Measurements from ENCODE around the gene PTP4A1.
A peak's percentile ranks its signal among the peaks of the same experiment; 100 is the strongest.

PTP4A1 gene

GRCh38 chr6:63530991-63531390 lies 41.3 kb upstream of the PTP4A1 start:
- Histone ChIP-seq H3K9ac (ENCODE audit: low read length) (no peak overlapping the region), H3K79me2 (ENCODE audit: low read length) (no peaks in the 10 kb centered on the region), H3K27me3 (ENCODE audit: low read depth, low read length) (peaks cover 20% of the 10 kb centered on the region), H4K20me1 (ENCODE audit: insufficient read depth, low read length) (no peaks in the 10 kb centered on the region), H3K4me3 (ENCODE audit: low read length) (no peak overlapping the region), H3K27ac (ENCODE audit: low read length) (no peak overlapping the region), H3K36me3 (replicated peaks; ENCODE audit: low read depth, low read length) (no peaks in the 10 kb centered on the region), H3K9me3 (ENCODE audit: insufficient read depth, low read length) (no peaks in the 10 kb centered on the region), H3K4me2 (ENCODE audit: low read length) (no peak overlapping the region), H3K4me1 (ENCODE audit: low read length) (peaks cover 18% of the 10 kb centered on the region), H2AFZ (ENCODE audit: low read depth, low read length) (no peak overlapping the region)
- TF ChIP-seq CTCF (IDR thresholded peaks at IDR 0.05; ENCODE audit: low read depth, low read length) (no peak), EZH2phosphoT487 (IDR thresholded peaks at IDR 0.05; ENCODE audit: low read depth) (no peak)

- Histone ChIP-seq H3K27me3 (ENCODE audit: low read depth, low read length) (peaks cover 9% of the 10 kb centered on the region), H3K79me2 (ENCODE audit: low read length) (no peaks in the 10 kb centered on the region), H3K4me3 (ENCODE audit: low read length) (no peak overlapping the region), H4K20me1 (ENCODE audit: insufficient read depth, low read length) (no peaks in the 10 kb centered on the region), H3K4me2 (ENCODE audit: low read length) (no peak overlapping the region), H2AFZ (ENCODE audit: low read depth, low read length) (no peak overlapping the region), H3K27ac (ENCODE audit: low read length) (no peak overlapping the region), H3K9ac (ENCODE audit: low read length) (no peak overlapping the region), H3K9me3 (ENCODE audit: insufficient read depth, low read length) (no peaks in the 10 kb centered on the region), H3K4me1 (ENCODE audit: low read length) (peaks cover 22% of the 10 kb centered on the region), H3K36me3 (replicated peaks; ENCODE audit: low read depth, low read length) (no peaks in the 10 kb centered on the region)
- TF ChIP-seq EZH2phosphoT487 (IDR thresholded peaks at IDR 0.05; ENCODE audit: low read depth) (no peak), CTCF (IDR thresholded peaks at IDR 0.05; ENCODE audit: low read depth, low read length) (no peak)
Observed at GRCh38 chr6:63533026-63533425, 39.3 kb upstream of the PTP4A1 start.

GRCh38 chr6:63533952-63534351 lies 38.3 kb upstream of the PTP4A1 start:
- peaks cover 6% of the 10 kb centered on the region; the same call in 1 of the 2 replicates for H3K27me3 ChIP-seq (ENCODE audit: low read depth, low read length)
- TF ChIP-seq CTCF (IDR thresholded peaks at IDR 0.05; ENCODE audit: low read depth, low read length): no peak
- no peak for TF ChIP-seq EZH2phosphoT487 (IDR thresholded peaks at IDR 0.05; ENCODE audit: low read depth)
- H3K9me3 ChIP-seq (ENCODE audit: insufficient read depth, low read length): no peaks in the 10 kb centered on the region
- no peak overlapping the region for H3K27ac ChIP-seq (ENCODE audit: low read length)
- no peak overlapping the region for H3K4me3 ChIP-seq (ENCODE audit: low read length)
- H3K79me2 ChIP-seq (ENCODE audit: low read length): no peaks in the 10 kb centered on the region
- no peaks in the 10 kb centered on the region for H4K20me1 ChIP-seq (ENCODE audit: insufficient read depth, low read length)
- H3K4me1 ChIP-seq (ENCODE audit: low read length): peaks cover 22% of the 10 kb centered on the region
- no peaks in the 10 kb centered on the region for H3K36me3 ChIP-seq (replicated peaks; ENCODE audit: low read depth, low read length)
- H2AFZ ChIP-seq (ENCODE audit: low read depth, low read length): no peak overlapping the region
- no peak overlapping the region for H3K4me2 ChIP-seq (ENCODE audit: low read length)
- H3K9ac ChIP-seq (ENCODE audit: low read length): no peak overlapping the region

- Histone ChIP-seq H2AFZ (ENCODE audit: low read depth, low read length) (no peak overlapping the region), H3K4me2 (ENCODE audit: low read length) (peak overlapping the region; percentile 3; the same call in 1 of the 2 replicates), H3K36me3 (replicated peaks; ENCODE audit: low read depth, low read length) (no peaks in the 10 kb centered on the region), H4K20me1 (ENCODE audit: insufficient read depth, low read length) (no peaks in the 10 kb centered on the region), H3K4me3 (ENCODE audit: low read length) (no peak overlapping the region), H3K27ac (ENCODE audit: low read length) (no peak overlapping the region), H3K9ac (ENCODE audit: low read length) (no peak overlapping the region), H3K9me3 (ENCODE audit: insufficient read depth, low read length) (no peaks in the 10 kb centered on the region), H3K27me3 (ENCODE audit: low read depth, low read length) (peaks cover 4% of the 10 kb centered on the region; the same call in 1 of the 2 replicates), H3K4me1 (ENCODE audit: low read length) (peaks cover 11% of the 10 kb centered on the region), H3K79me2 (ENCODE audit: low read length) (no peaks in the 10 kb centered on the region)
- TF ChIP-seq CTCF (IDR thresholded peaks at IDR 0.05; ENCODE audit: low read depth, low read length): no peak
- TF ChIP-seq EZH2phosphoT487 (IDR thresholded peaks at IDR 0.05; ENCODE audit: low read depth): no peak
Observed at GRCh38 chr6:63537201-63537958, 34.9 kb upstream of the PTP4A1 start.
